Loucy (cell line): ENCODE data around the gene BTF3L4.
"Not testable (repeated sequence)": the region's sequence is repeated elsewhere in the genome, so short reads cannot be mapped to it uniquely, and the experiment has no call there.

Experiments used
- H2AFZ ChIP-seq: fragments of 200-600 bp; sonication (generic); 2 replicates; pipeline ENCODE4 v1.6.0; 2016; ENCODE audit warnings: antibody characterized with exemption, mild to moderate bottlenecking, low read length, moderate library complexity
- H3F3A ChIP-seq: fragments of 200-600 bp; 2 replicates; pipeline ENCODE4 v1.6.0; 2016; ENCODE audit warnings: antibody characterized with exemption, low read depth, mild to moderate bottlenecking
- H3K27me3 ChIP-seq: fragments of 200-600 bp; sonication (generic); 2 replicates; pipeline ENCODE4 v1.6.1; 2014; ENCODE audit warnings: low read length, mild to moderate bottlenecking; ENCODE audit not compliant: insufficient read depth, poor library complexity, severe bottlenecking
- H3K36me3 ChIP-seq: fragments of 200-600 bp; sonication (generic); 2 replicates; pipeline ENCODE4 v1.6.1; 2016; ENCODE audit warnings: low read length; ENCODE audit not compliant: insufficient read depth
- H3K4me1 ChIP-seq: fragments of 200-600 bp; sonication (generic); 2 replicates; pipeline ENCODE4 v1.5.1; 2014; ENCODE audit warnings: low read length, mild to moderate bottlenecking; ENCODE audit not compliant: insufficient read depth, poor library complexity, severe bottlenecking
- H3K4me2 ChIP-seq: fragments of 200-600 bp; sonication (generic); 2 replicates; pipeline ENCODE4 v1.6.0; 2014; ENCODE audit warnings: antibody characterized with exemption, low read length, low read depth, mild to moderate bottlenecking; ENCODE audit not compliant: poor library complexity, severe bottlenecking
- H3K4me3 ChIP-seq: fragments of 200-600 bp; sonication (generic); 2 replicates; pipeline ENCODE4 v1.5.1; 2014; ENCODE audit warnings: low read length, mild to moderate bottlenecking, mixed read lengths; ENCODE audit not compliant: poor library complexity, severe bottlenecking
- H3K79me2 ChIP-seq: fragments of 200-600 bp; sonication (generic); 2 replicates; pipeline ENCODE4 v1.6.1; 2014; ENCODE audit warnings: low read length; ENCODE audit not compliant: insufficient read depth
- H3K9ac ChIP-seq: fragments of 200-600 bp; sonication (generic); 2 replicates; pipeline ENCODE4 v1.6.0; 2014; ENCODE audit warnings: mild to moderate bottlenecking, low read depth, low read length, moderate library complexity; ENCODE audit not compliant: poor library complexity, severe bottlenecking
- H3K9me2 ChIP-seq: fragments of 200-600 bp; sonication (generic); replicated peaks from 2 replicates; pipeline ENCODE4 v1.6.1; 2016; ENCODE audit warnings: low read depth, low read length, mixed read lengths
- H3K9me3 ChIP-seq: fragments of 200-600 bp; sonication (generic); 2 replicates; pipeline ENCODE4 v1.6.1; 2014; ENCODE audit warnings: mild to moderate bottlenecking, antibody characterized with exemption, low read length, low read depth; ENCODE audit not compliant: insufficient read depth
- H4K20me1 ChIP-seq: fragments of 200-600 bp; sonication (generic); 2 replicates; pipeline ENCODE4 v1.6.0; 2014; ENCODE audit warnings: antibody characterized with exemption, low read length, mild to moderate bottlenecking; ENCODE audit not compliant: insufficient read depth, poor library complexity, severe bottlenecking
- EZH2phosphoT487 ChIP-seq: fragments of 200-600 bp; IDR thresholded peaks from 2 replicates; pipeline ENCODE4 v1.6.1; 2018; ENCODE audit warnings: antibody characterized with exemption, mild to moderate bottlenecking, moderate library complexity, borderline replicate concordance
- TF ChIP-seq, protein P1 (sequence below): fragments of 200-600 bp; sonication (generic); conservative IDR thresholded peaks from 2 replicates; pipeline ENCODE4 v1.5.1; 2014; ENCODE audit warnings: mild to moderate bottlenecking, antibody characterized with exemption, low read length

BTF3L4 gene

DNA sequence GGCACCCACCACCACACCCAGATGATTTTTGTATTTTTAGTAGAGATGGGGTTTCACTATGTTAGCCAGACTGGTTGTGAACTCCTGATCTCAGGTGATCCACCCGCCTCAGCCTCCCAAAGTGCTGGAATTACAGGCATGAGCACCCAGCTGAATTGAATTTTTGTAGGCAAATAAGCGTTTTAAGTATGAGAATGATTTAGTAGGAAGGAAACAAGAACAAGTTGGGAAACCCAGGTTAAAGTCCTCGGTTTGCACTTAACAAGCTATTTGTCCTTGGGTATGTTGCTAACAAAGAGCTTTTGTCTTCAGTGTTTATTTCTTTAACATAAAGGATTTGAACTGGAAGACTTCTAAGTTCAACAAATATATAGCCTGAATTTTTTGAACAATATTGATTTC lies 23.9 kb downstream of the BTF3L4 start:
- H3K9ac ChIP-seq = no peak overlapping the region
- no peaks in the 10 kb centered on the region for H3K27me3 ChIP-seq
- H3K4me2 ChIP-seq = no peak overlapping the region
- H3K4me1 ChIP-seq = no peaks in the 10 kb centered on the region
- H3K9me3 ChIP-seq = no peaks in the 10 kb centered on the region
- no peaks in the 10 kb centered on the region for H3F3A ChIP-seq
- H3K9me2 ChIP-seq = no peaks in the 10 kb centered on the region
- TF ChIP-seq, protein P1, sequence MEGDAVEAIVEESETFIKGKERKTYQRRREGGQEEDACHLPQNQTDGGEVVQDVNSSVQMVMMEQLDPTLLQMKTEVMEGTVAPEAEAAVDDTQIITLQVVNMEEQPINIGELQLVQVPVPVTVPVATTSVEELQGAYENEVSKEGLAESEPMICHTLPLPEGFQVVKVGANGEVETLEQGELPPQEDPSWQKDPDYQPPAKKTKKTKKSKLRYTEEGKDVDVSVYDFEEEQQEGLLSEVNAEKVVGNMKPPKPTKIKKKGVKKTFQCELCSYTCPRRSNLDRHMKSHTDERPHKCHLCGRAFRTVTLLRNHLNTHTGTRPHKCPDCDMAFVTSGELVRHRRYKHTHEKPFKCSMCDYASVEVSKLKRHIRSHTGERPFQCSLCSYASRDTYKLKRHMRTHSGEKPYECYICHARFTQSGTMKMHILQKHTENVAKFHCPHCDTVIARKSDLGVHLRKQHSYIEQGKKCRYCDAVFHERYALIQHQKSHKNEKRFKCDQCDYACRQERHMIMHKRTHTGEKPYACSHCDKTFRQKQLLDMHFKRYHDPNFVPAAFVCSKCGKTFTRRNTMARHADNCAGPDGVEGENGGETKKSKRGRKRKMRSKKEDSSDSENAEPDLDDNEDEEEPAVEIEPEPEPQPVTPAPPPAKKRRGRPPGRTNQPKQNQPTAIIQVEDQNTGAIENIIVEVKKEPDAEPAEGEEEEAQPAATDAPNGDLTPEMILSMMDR = no peak
- TF ChIP-seq EZH2phosphoT487 = no peak
- peaks cover 49% of the 10 kb centered on the region for H3K36me3 ChIP-seq
- no peak overlapping the region for H2AFZ ChIP-seq
- peaks cover 57% of the 10 kb centered on the region for H3K79me2 ChIP-seq
- peaks cover 24% of the 10 kb centered on the region for H4K20me1 ChIP-seq
- H3K4me3 ChIP-seq = no peak overlapping the region

DNA sequence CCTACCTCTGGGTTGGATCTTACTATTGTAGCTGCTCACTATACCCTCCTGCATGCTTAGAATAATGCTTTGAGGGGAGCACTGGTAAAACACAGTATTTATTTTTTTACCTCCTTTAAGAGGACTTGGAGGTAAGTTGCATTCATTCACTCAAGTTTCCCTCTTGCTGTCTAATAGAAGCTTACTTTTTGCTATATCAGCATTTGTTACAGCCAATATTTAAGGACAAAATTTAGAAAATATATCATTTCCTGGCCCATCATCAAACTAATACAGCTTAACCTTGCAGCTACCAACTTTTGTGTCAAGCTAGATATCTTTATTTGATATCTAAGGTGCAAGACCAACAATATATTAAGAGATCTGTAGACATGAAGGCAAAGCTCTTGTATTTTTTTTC lies 31.8 kb downstream of the BTF3L4 start:
- Histone ChIP-seq H3K36me3 (peaks cover 65% of the 10 kb centered on the region), H4K20me1 (peaks cover 17% of the 10 kb centered on the region)
- not testable (repeated sequence) for H3K9me3 ChIP-seq, H3K79me2 ChIP-seq, H3K9ac ChIP-seq, H3K4me1 ChIP-seq, H3K4me3 ChIP-seq, H2AFZ ChIP-seq, H3K4me2 ChIP-seq, H3K27me3 ChIP-seq, H3K9me2 ChIP-seq, H3F3A ChIP-seq

DNA sequence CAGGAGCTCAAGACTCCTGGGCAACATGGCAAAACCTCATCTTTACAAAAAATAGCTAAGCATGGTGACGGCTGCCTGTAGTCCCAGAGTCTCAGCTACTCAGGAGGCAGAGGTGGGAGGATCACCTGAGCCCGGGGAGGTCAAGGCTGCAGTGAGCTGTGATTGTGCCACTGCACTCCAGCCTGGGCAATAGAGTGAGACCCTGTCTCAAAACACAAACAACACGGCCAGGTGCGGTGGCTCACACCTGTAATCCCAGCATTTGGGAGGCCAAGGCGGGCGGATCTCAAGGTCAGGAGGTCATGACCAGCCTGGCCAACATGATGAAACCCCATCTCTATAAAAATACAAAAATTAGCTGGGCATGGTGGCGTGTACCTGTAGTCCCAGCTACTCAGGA lies 38.2 kb downstream of the BTF3L4 start:
- H3K9ac ChIP-seq, H3K9me3 ChIP-seq, H3K9me2 ChIP-seq, H2AFZ ChIP-seq, H3F3A ChIP-seq, H3K4me3 ChIP-seq, H3K27me3 ChIP-seq, H4K20me1 ChIP-seq, H3K79me2 ChIP-seq, H3K4me2 ChIP-seq, H3K4me1 ChIP-seq: not testable (repeated sequence)
- peaks cover 18% of the 10 kb centered on the region; the same call in 1 of the 2 replicates for H3K36me3 ChIP-seq

DNA sequence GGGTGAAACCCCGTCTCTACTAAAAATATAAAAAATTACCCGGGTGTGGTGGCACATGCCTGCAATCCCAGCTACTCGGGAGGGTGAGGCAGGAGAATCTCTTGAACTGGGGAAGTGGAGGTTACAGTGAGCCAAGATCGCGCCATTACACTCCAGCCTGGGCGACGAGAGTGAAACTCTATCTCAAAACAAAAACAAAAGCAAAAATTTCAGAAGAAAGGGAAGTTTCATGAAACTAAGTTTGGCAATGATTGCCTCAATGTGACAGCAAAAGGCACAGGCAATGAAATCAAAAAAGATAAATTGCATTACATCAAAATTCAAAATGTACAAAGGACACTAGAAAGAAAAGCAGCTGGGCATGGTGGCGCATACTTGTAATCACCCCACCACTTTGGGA lies 40.1 kb downstream of the BTF3L4 start:
- no peak overlapping the region for H3K4me2 ChIP-seq
- TF ChIP-seq, protein P1 = no peak
- TF ChIP-seq EZH2phosphoT487 = no peak
- H2AFZ ChIP-seq = no peak overlapping the region
- H3K27me3 ChIP-seq = no peaks in the 10 kb centered on the region
- H3F3A ChIP-seq = no peaks in the 10 kb centered on the region
- H4K20me1 ChIP-seq = no peaks in the 10 kb centered on the region
- no peak overlapping the region for H3K9ac ChIP-seq
- no peaks in the 10 kb centered on the region for H3K79me2 ChIP-seq
- H3K36me3 ChIP-seq = peaks cover 1% of the 10 kb centered on the region; the same call in 1 of the 2 replicates
- H3K4me1 ChIP-seq = no peaks in the 10 kb centered on the region
- no peaks in the 10 kb centered on the region for H3K9me3 ChIP-seq
- H3K4me3 ChIP-seq = no peak overlapping the region
- H3K9me2 ChIP-seq = no peaks in the 10 kb centered on the region
